Caco-2 (cell line): ENCODE measurements around the gene SULT1C2. TPM values are rescaled to one million over a fixed set of nuclear protein-coding genes. Genes with fewer than 3 reads are reported as not detected.

Experiments
- BruUV-seq: library from RNA; stranded (reverse); fragments of 400-500 nt; replicated peaks from 2 replicates; lab custom pipeline; 2021; lab: Mats Ljungman, UMichigan
- CTCF ChIA-PET: fragments of 300-600 bp; sonication (Branson Sonifier 250); formaldehyde crosslinking; loops from one replicate; lab custom pipeline; 2022; ENCODE audit warnings: antibody characterized with exemption; lab: Charles Lee
- POLR2A ChIA-PET: fragments of 300-600 bp; sonication (Branson Sonifier 250); formaldehyde crosslinking; loops from one replicate; lab custom pipeline; 2022; ENCODE audit warnings: antibody characterized with exemption; lab: Charles Lee
- DNase-seq, 2 experiments: peaks; one replicate each; pipeline versions ENCODE4 v3.0.0 to v3.0.0-alpha.2; 2020 to 2022
- H3K27me3 ChIP-seq: replicated peaks from 2 replicates; pipeline ENCODE4 v1.6.0; 2011; ENCODE audit warnings: low read length; ENCODE audit not compliant: control insufficient read depth, insufficient read depth
- H3K36me3 ChIP-seq: 2 replicates; pipeline ENCODE4 v1.5.1; 2011; ENCODE audit warnings: low read length; ENCODE audit not compliant: control insufficient read depth, insufficient read depth
- H3K4me1 ChIP-seq: fragments of 250-450 bp; sonication (Bioruptor Pico); 2 replicates; pipeline ENCODE4 v1.5.1; 2020; ENCODE audit warnings: mild to moderate bottlenecking
- H3K4me3 ChIP-seq: 2 replicates; pipeline ENCODE4 v1.5.1; 2011; ENCODE audit warnings: low read depth, mild to moderate bottlenecking, control low read depth, low read length
- H3K9me3 ChIP-seq: fragments of 250-450 bp; sonication (Bioruptor Pico); 2 replicates; pipeline ENCODE4 v1.5.1; 2020; ENCODE audit warnings: mild to moderate bottlenecking, moderate library complexity
- H3K27ac Mint-ChIP-seq: one replicate; pipeline ENCODE4 v1.8.0; 2022; ENCODE audit warnings: mixed read lengths; ENCODE audit not compliant: unreplicated experiment
- H3K27me3 Mint-ChIP-seq: one replicate; pipeline ENCODE4 v1.8.0; 2022; ENCODE audit warnings: mixed read lengths; ENCODE audit not compliant: insufficient read depth, unreplicated experiment
- H3K36me3 Mint-ChIP-seq: one replicate; pipeline ENCODE4 v1.8.0; 2022; ENCODE audit warnings: mild to moderate bottlenecking, mixed read lengths; ENCODE audit not compliant: insufficient read depth, unreplicated experiment
- H3K4me1 Mint-ChIP-seq: one replicate; pipeline ENCODE4 v1.8.0; 2022; ENCODE audit warnings: low read depth, mixed read lengths; ENCODE audit not compliant: unreplicated experiment
- H3K4me3 Mint-ChIP-seq: one replicate; pipeline ENCODE4 v1.8.0; 2022; ENCODE audit warnings: mild to moderate bottlenecking, moderate library complexity, mixed read lengths; ENCODE audit not compliant: unreplicated experiment
- H3K9me3 Mint-ChIP-seq: one replicate; pipeline ENCODE4 v1.8.0; 2022; ENCODE audit warnings: mixed read lengths; ENCODE audit not compliant: unreplicated experiment
- intact Hi-C: fragments of 100-400 bp; cut with micrococcal nuclease; formaldehyde crosslinking; loops from one replicate; pipeline ENCODE4 v1.10.0; 2022; ENCODE audit not compliant: unreplicated experiment
- total RNA-seq: library from RNA; stranded (reverse); gene quantifications from 2 replicates; pipeline ENCODE4 v1.2.3, GENCODE V29; 2022
- TF ChIP-seq, protein P1 (sequence below), 2 experiments: fragments of 200-600 bp in 1 of 2; IDR thresholded peaks; 1 replicate in 1 of 2; 2 replicates in 1 of 2; pipeline versions ENCODE4 v1.5.1 to v1.8.0; 2011 to 2022; ENCODE audit warnings: antibody characterized with exemption in 1 of 2, control low read depth in 1 of 2, inconsistent platforms in 1 of 2, low read depth in 1 of 2, low read length in 1 of 2, mild to moderate bottlenecking in 1 of 2, moderate library complexity in 1 of 2; ENCODE audit not compliant: insufficient read depth in 1 of 2, severe bottlenecking in 1 of 2, unreplicated experiment in 1 of 2

Gene SULT1C2
- total RNA-seq, 1 experiment from 2014 or later: 0.86 TPM

- intact Hi-C loops: no loop called here
- Histone ChIP-seq H3K36me3 (no peaks in the 10 kb centered on the region), H3K27me3 (no peaks in the 10 kb centered on the region), H3K9me3 (0 out of 2 replicates have a peak, but pooled peaks cover 4% of the 10 kb centered on the region), H3K4me3 (no peak overlapping the region), H3K4me1 (no peaks in the 10 kb centered on the region)
- TF ChIP-seq, protein P1, sequence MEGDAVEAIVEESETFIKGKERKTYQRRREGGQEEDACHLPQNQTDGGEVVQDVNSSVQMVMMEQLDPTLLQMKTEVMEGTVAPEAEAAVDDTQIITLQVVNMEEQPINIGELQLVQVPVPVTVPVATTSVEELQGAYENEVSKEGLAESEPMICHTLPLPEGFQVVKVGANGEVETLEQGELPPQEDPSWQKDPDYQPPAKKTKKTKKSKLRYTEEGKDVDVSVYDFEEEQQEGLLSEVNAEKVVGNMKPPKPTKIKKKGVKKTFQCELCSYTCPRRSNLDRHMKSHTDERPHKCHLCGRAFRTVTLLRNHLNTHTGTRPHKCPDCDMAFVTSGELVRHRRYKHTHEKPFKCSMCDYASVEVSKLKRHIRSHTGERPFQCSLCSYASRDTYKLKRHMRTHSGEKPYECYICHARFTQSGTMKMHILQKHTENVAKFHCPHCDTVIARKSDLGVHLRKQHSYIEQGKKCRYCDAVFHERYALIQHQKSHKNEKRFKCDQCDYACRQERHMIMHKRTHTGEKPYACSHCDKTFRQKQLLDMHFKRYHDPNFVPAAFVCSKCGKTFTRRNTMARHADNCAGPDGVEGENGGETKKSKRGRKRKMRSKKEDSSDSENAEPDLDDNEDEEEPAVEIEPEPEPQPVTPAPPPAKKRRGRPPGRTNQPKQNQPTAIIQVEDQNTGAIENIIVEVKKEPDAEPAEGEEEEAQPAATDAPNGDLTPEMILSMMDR (IDR thresholded peaks at IDR 0.05; ENCODE audit: insufficient read depth in 1 of 2, low read depth in 1 of 2, low read length in 1 of 2, severe bottlenecking in 1 of 2, unreplicated experiment in 1 of 2): no peak
- ChIA-PET POLR2A (no interaction called here), CTCF (no interaction called here)
- DNase-seq: no peak
- Mint-ChIP-seq H3K36me3 (no peaks in the 10 kb centered on the region), H3K9me3 (peaks cover 9% of the 10 kb centered on the region), H3K4me3 (no peak overlapping the region), H3K27me3 (no peaks in the 10 kb centered on the region), H3K4me1 (no peaks in the 10 kb centered on the region), H3K27ac (no peak overlapping the region)
- no TSS peak for BruUV-seq
Observed at GRCh38 chr2:108243566-108243965, 45.1 kb upstream of the SULT1C2 start.

GRCh38 chr2:108244667-108245414 is 43.9 kb upstream of the SULT1C2 start:
- POLR2A ChIA-PET: no interaction called here
- Histone ChIP-seq H3K4me3 (no peak overlapping the region), H3K9me3 (0 out of 2 replicates have a peak, but pooled peaks cover 4% of the 10 kb centered on the region), H3K36me3 (no peaks in the 10 kb centered on the region), H3K4me1 (no peaks in the 10 kb centered on the region), H3K27me3 (no peaks in the 10 kb centered on the region)
- intact Hi-C loops: no loop called here
- Mint-ChIP-seq H3K27me3 (no peaks in the 10 kb centered on the region), H3K4me1 (no peaks in the 10 kb centered on the region), H3K9me3 (peaks cover 9% of the 10 kb centered on the region), H3K4me3 (no peak overlapping the region), H3K27ac (no peak overlapping the region), H3K36me3 (no peaks in the 10 kb centered on the region)
- TF ChIP-seq, protein P1 (IDR thresholded peaks at IDR 0.05; ENCODE audit: insufficient read depth in 1 of 2, low read depth in 1 of 2, low read length in 1 of 2, severe bottlenecking in 1 of 2, unreplicated experiment in 1 of 2): no peak
- no peak for DNase-seq
- CTCF ChIA-PET: no interaction called here
- no TSS peak for BruUV-seq

GRCh38 chr2:108253106-108253505 is 35.6 kb upstream of the SULT1C2 start:
- no peaks in the 10 kb centered on the region for H3K36me3 ChIP-seq
- no peaks in the 10 kb centered on the region for H3K4me1 ChIP-seq
- TF ChIP-seq, protein P1 (IDR thresholded peaks at IDR 0.05; ENCODE audit: insufficient read depth in 1 of 2, low read depth in 1 of 2, low read length in 1 of 2, severe bottlenecking in 1 of 2, unreplicated experiment in 1 of 2): no peak
- CTCF ChIA-PET: no interaction called here
- no peak overlapping the region for H3K27ac Mint-ChIP-seq
- BruUV-seq: no TSS peak
- no peaks in the 10 kb centered on the region for H3K27me3 Mint-ChIP-seq
- peaks cover 6% of the 10 kb centered on the region for H3K4me1 Mint-ChIP-seq
- intact Hi-C loops: no loop called here
- no peak for DNase-seq
- no peak overlapping the region for H3K4me3 Mint-ChIP-seq
- no peaks in the 10 kb centered on the region for H3K27me3 ChIP-seq
- no peaks in the 10 kb centered on the region for H3K9me3 ChIP-seq
- no peak overlapping the region for H3K4me3 ChIP-seq
- POLR2A ChIA-PET: no interaction called here
- H3K36me3 Mint-ChIP-seq: no peaks in the 10 kb centered on the region
- no peaks in the 10 kb centered on the region for H3K9me3 Mint-ChIP-seq
